ENCODE measurements around the gene ZFHX3. TPM values are rescaled to one million over a fixed set of nuclear protein-coding genes. Genes with fewer than 3 reads are reported as not detected.

Gene ZFHX3
- total and polyA plus RNA-seq, 4 donors: 2.6 to 32.7 (median 14.7) TPM

- WGBS, 2 donors: 82 to 88% methylated on average over 10 of the region's 10 CpGs
- no peak for ATAC-seq (ENCODE audit: insufficient read depth, low FRiP score)
- H3K36me3 ChIP-seq (ENCODE audit: control insufficient read depth in 4 of 4, insufficient read depth in 4 of 4, low read length in 4 of 4): peaks cover 0 to 15% (median 5%) of the 10 kb centered on the region in 4 donors
Observed at GRCh38 chr16:72963533-72964315, 84.2 kb downstream of the ZFHX3 start.

GRCh38 chr16:72962347-72962746 lies 85.6 kb downstream of the ZFHX3 start:
- no peak for DNase-seq
- ATAC-seq (ENCODE audit: insufficient read depth, low FRiP score): no peak
- no peak for TF ChIP-seq CTCF (IDR thresholded peaks at IDR 0.05; ENCODE audit: control extremely low read depth, extremely low read depth)

More at GRCh38 chr16:72963533-72964315, 84.2 kb downstream of the ZFHX3 start:
- Histone ChIP-seq H3K9ac (ENCODE audit: insufficient read depth in 1 of 2, low read length in 2 of 2) (no peak overlapping the region), H3K4me3 (no peak overlapping the region), H3K9me3 (ENCODE audit: control insufficient read depth in 4 of 4, insufficient read depth in 3 of 4, low read length in 3 of 4) (no peaks in the 10 kb centered on the region), H3K4me1 (ENCODE audit: control insufficient read depth in 5 of 5, insufficient read depth in 5 of 5, low read length in 5 of 5) (peaks cover 0 to 5% (median 0%) of the 10 kb centered on the region in 5 donors), H3K27me3 (ENCODE audit: control insufficient read depth in 3 of 3, insufficient read depth in 3 of 3, low read length in 2 of 3) (no peaks in the 10 kb centered on the region), H3K27ac (ENCODE audit: low read depth in 1 of 2, low read length in 1 of 2) (no peak overlapping the region)
- TF ChIP-seq CTCF (IDR thresholded peaks at IDR 0.05; ENCODE audit: control extremely low read depth, extremely low read depth): no peak
- no peak for DNase-seq

GRCh38 chr16:72961863-72962262 lies 86.1 kb downstream of the ZFHX3 start:
- no peaks in the 10 kb centered on the region for H3K9me3 ChIP-seq (ENCODE audit: control insufficient read depth in 4 of 4, insufficient read depth in 3 of 4, low read length in 3 of 4)
- peaks cover 0 to 3% (median 0%) of the 10 kb centered on the region in 5 donors for H3K4me1 ChIP-seq (ENCODE audit: control insufficient read depth in 5 of 5, insufficient read depth in 5 of 5, low read length in 5 of 5)
- H3K9ac ChIP-seq (ENCODE audit: insufficient read depth in 1 of 2, low read length in 2 of 2): no peak overlapping the region
- H3K27ac ChIP-seq (ENCODE audit: low read depth in 1 of 2, low read length in 1 of 2): no peak overlapping the region
- H3K27me3 ChIP-seq (ENCODE audit: control insufficient read depth in 3 of 3, insufficient read depth in 3 of 3, low read length in 2 of 3): no peaks in the 10 kb centered on the region
- no peak for TF ChIP-seq CTCF (IDR thresholded peaks at IDR 0.05; ENCODE audit: control extremely low read depth, extremely low read depth)
- peaks cover 0 to 20% (median 12%) of the 10 kb centered on the region in 4 donors for H3K36me3 ChIP-seq (ENCODE audit: control insufficient read depth in 4 of 4, insufficient read depth in 4 of 4, low read length in 4 of 4)
- ATAC-seq (ENCODE audit: insufficient read depth, low FRiP score): no peak
- H3K4me3 ChIP-seq: no peak overlapping the region
- 93 to 95% methylated on average over 9 of the region's 9 CpGs for WGBS, 2 donors
- no peak for DNase-seq

More at GRCh38 chr16:72962347-72962746, 85.6 kb downstream of the ZFHX3 start:
- H3K27me3 ChIP-seq (ENCODE audit: control insufficient read depth in 3 of 3, insufficient read depth in 3 of 3, low read length in 2 of 3): no peaks in the 10 kb centered on the region
- WGBS, 2 donors: 94% methylated on average over 8 of the region's 8 CpGs
- H3K4me1 ChIP-seq (ENCODE audit: control insufficient read depth in 5 of 5, insufficient read depth in 5 of 5, low read length in 5 of 5): peaks cover 0 to 3% (median 0%) of the 10 kb centered on the region in 5 donors
- no peak overlapping the region for H3K27ac ChIP-seq (ENCODE audit: low read depth in 1 of 2, low read length in 1 of 2)
- no peaks in the 10 kb centered on the region for H3K9me3 ChIP-seq (ENCODE audit: control insufficient read depth in 4 of 4, insufficient read depth in 3 of 4, low read length in 3 of 4)
- H3K4me3 ChIP-seq: no peak overlapping the region
- peaks cover 0 to 22% (median 11%) of the 10 kb centered on the region in 4 donors for H3K36me3 ChIP-seq (ENCODE audit: control insufficient read depth in 4 of 4, insufficient read depth in 4 of 4, low read length in 4 of 4)
- H3K9ac ChIP-seq (ENCODE audit: insufficient read depth in 1 of 2, low read length in 2 of 2): no peak overlapping the region
